Coronary artery (tissue), 2 donors: ENCODE results near the gene LINS1.

Experiments
- DNase-seq: peaks from one replicate; pipeline ENCODE4 v3.0.0-alpha.2; 2017; ENCODE audit warnings: low spot score
- H3K27ac ChIP-seq, 2 donors: fragments of 200-600 bp; sonication (generic); one replicate each; pipeline ENCODE4 v1.5.1; 2016 to 2019
- H3K4me3 ChIP-seq: fragments of 200-600 bp; sonication (generic); 2 replicates; pipeline ENCODE4 v1.5.1; 2016; ENCODE audit warnings: mild to moderate bottlenecking, moderate library complexity
- CTCF ChIP-seq: fragments of 200-600 bp; sonication (generic); IDR thresholded peaks from one replicate; pipeline ENCODE4 v1.5.1; 2019; ENCODE audit warnings: antibody characterized with exemption

LINS1 gene

GRCh38 chr15:100565591-100565990 is 36.4 kb downstream of the LINS1 start:
- no peak for TF ChIP-seq CTCF
- DNase-seq: no peak
- H3K27ac ChIP-seq: no peak overlapping the region
- no peak overlapping the region for H3K4me3 ChIP-seq

- H3K4me3 ChIP-seq: no peak overlapping the region
- no peak overlapping the region for H3K27ac ChIP-seq
- DNase-seq: no peak
- no peak for TF ChIP-seq CTCF
Observed at GRCh38 chr15:100560323-100560722, 41.7 kb downstream of the LINS1 start.

- no peak for DNase-seq
- H3K27ac ChIP-seq: no peak overlapping the region
- TF ChIP-seq CTCF: no peak
- H3K4me3 ChIP-seq: no peak overlapping the region
Observed at GRCh38 chr15:100559330-100559729, 42.7 kb downstream of the LINS1 start.

- no peak for DNase-seq
- TF ChIP-seq CTCF: no peak
- Histone ChIP-seq H3K27ac (no peak overlapping the region), H3K4me3 (no peak overlapping the region)
Observed at GRCh38 chr15:100558771-100559254, 43.2 kb downstream of the LINS1 start.

GRCh38 chr15:100553468-100553867 is 48.5 kb downstream of the LINS1 start:
- no peak for DNase-seq
- H3K27ac ChIP-seq: no peak overlapping the region
- H3K4me3 ChIP-seq: no peak overlapping the region
- TF ChIP-seq CTCF: no peak

GRCh38 chr15:100547961-100548360 is 54.0 kb downstream of the LINS1 start:
- DNase-seq: no peak
- no peak for TF ChIP-seq CTCF
- Histone ChIP-seq H3K27ac (no peak overlapping the region), H3K4me3 (no peak overlapping the region)

- no peak overlapping the region for H3K27ac ChIP-seq
- TF ChIP-seq CTCF: no peak
- no peak for DNase-seq
- H3K4me3 ChIP-seq: no peak overlapping the region
Observed at GRCh38 chr15:100544946-100545345, 57.0 kb downstream of the LINS1 start.
